ENCODE measurements around the gene TAS2R50. TPM values are rescaled to one million over a fixed set of nuclear protein-coding genes. Genes with fewer than 3 reads are reported as not detected.

Gene TAS2R50
- total RNA-seq, 4 donors from 2014 or later = 1.4 to 7.2 (median 3.0) TPM; not detected in 1

DNA sequence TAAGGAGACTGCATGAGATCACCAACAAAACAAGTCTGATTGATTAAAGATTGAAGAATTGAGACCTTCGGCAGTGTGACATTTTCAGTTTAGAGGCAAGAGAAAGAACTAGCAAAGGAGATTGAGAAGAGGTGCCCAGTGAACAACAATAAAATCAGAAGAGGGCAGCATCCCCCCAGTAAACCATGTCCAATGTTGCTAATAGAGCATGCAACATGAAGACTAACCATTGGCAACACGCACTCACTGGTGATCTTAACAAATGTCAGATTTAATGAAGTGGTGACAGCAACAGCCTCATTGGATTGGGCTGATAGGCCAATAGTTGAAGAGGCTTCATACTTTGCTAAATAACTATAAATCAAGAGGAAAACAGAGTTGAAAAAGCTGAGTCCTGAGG lies 26.9 kb downstream of the TAS2R50 start:
- Histone ChIP-seq H3K9me3 (peaks cover 0 to 16% (median 0%) of the 10 kb centered on the region in 3 donors), H3K4me1 (no peaks in the 10 kb centered on the region), H3K36me3 (peaks cover 0 to 5% of the 10 kb centered on the region in 2 donors), H3K4me3 (no peak overlapping the region), H3K27ac (no peak overlapping the region), H3K27me3 (no peaks in the 10 kb centered on the region)
- 78 to 100% methylated on average over 2 of the region's 2 CpGs for WGBS, 2 donors (ENCODE audit: low coverage in 1 of 2)
- ATAC-seq = no peak
- TF ChIP-seq EP300 (IDR thresholded peaks at IDR 0.05) = no peak
- no peak for TF ChIP-seq POLR2AphosphoS5 (IDR thresholded peaks at IDR 0.05)
- TF ChIP-seq POLR2A (IDR thresholded peaks at IDR 0.05) = no peak
- TF ChIP-seq CTCF (IDR thresholded peaks at IDR 0.05) = no peak

- Histone ChIP-seq H3K9me3 (peaks cover 0 to 16% (median 0%) of the 10 kb centered on the region in 3 donors), H3K4me3 (no peak overlapping the region), H3K27me3 (no peaks in the 10 kb centered on the region), H3K36me3 (peaks cover 0 to 5% of the 10 kb centered on the region in 2 donors), H3K4me1 (no peaks in the 10 kb centered on the region), H3K27ac (no peak overlapping the region)
- ATAC-seq = no peak
- TF ChIP-seq CTCF (IDR thresholded peaks at IDR 0.05) = no peak
Observed at GRCh38 chr12:10957741-10958140, 29.0 kb downstream of the TAS2R50 start.

DNA sequence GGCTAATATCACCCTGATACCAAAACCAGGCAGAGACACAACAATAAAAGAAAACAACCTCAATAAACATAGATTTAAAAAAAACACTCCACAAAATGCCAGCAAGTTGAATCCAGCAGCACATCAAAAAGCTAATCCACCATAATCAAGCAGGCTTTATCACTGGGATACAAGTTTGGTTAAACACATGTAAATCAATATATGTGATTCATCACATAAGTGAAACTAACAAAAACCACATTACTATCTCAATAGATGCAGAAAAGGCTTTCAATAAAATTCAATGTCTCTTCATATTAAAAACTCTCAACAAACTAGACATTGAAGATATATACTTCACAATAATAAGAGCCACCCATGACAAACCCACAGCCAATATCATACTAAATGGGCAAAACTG lies 30.6 kb downstream of the TAS2R50 start:
- H3K9me3 ChIP-seq = peaks cover 0 to 16% (median 0%) of the 10 kb centered on the region in 3 donors
- TF ChIP-seq EP300 (IDR thresholded peaks at IDR 0.05) (no peak), POLR2AphosphoS5 (IDR thresholded peaks at IDR 0.05) (no peak), CTCF (IDR thresholded peaks at IDR 0.05) (no peak)

DNA sequence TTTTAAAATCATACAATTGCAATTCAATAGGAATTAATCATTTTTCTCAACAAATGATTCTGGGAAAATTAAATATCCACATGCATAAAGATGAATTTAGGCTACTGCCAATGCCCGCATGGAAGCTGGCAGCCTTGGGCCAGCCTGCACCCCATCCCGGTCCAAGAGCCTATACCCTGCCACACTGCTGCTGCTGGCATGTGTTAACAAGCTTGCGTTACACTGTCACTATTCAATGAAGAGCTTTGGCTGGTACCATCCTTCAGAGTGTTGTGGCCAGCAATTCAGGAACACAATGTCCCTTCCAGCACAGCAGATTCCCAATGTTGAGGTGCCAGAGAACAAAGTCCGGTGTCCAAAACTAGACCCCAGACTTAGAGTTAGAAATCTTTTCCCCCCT lies 34.1 kb downstream of the TAS2R50 start:
- no peaks in the 10 kb centered on the region for H3K36me3 ChIP-seq
- no peak for ATAC-seq
- H3K4me3 ChIP-seq = no peak overlapping the region
- no peak overlapping the region for H3K27ac ChIP-seq
- H3K4me1 ChIP-seq = no peaks in the 10 kb centered on the region
- WGBS, 2 donors (ENCODE audit: low coverage in 1 of 2) = 67 to 89% methylated on average over 3 of the region's 4 CpGs
- TF ChIP-seq CTCF (IDR thresholded peaks at IDR 0.05) = no peak
- TF ChIP-seq POLR2A (IDR thresholded peaks at IDR 0.05) = no peak
- no peak for TF ChIP-seq EP300 (IDR thresholded peaks at IDR 0.05)
- TF ChIP-seq POLR2AphosphoS5 (IDR thresholded peaks at IDR 0.05) = no peak
- peaks cover 0 to 16% (median 0%) of the 10 kb centered on the region in 3 donors for H3K9me3 ChIP-seq
- no peaks in the 10 kb centered on the region for H3K27me3 ChIP-seq

More for the DNA sequence above, 30.6 kb downstream of the TAS2R50 start:
- no peak for ATAC-seq
- Histone ChIP-seq H3K36me3 (peaks cover 0 to 5% of the 10 kb centered on the region in 2 donors), H3K27ac (no peak overlapping the region), H3K4me1 (no peaks in the 10 kb centered on the region), H3K4me3 (no peak overlapping the region), H3K27me3 (no peaks in the 10 kb centered on the region)

- WGBS, 2 donors (ENCODE audit: low coverage in 1 of 2) = 96 to 100% methylated on average over 1 to 2 of the region's 2 CpGs
- no peaks in the 10 kb centered on the region for H3K36me3 ChIP-seq
- H3K27ac ChIP-seq = no peak overlapping the region
- no peaks in the 10 kb centered on the region for H3K9me3 ChIP-seq
- TF ChIP-seq EP300 (IDR thresholded peaks at IDR 0.05) = no peak
- no peak for TF ChIP-seq POLR2AphosphoS5 (IDR thresholded peaks at IDR 0.05)
- no peak for TF ChIP-seq CTCF (IDR thresholded peaks at IDR 0.05)
- TF ChIP-seq POLR2A (IDR thresholded peaks at IDR 0.05) = no peak
- H3K4me3 ChIP-seq = no peak overlapping the region
- no peaks in the 10 kb centered on the region for H3K4me1 ChIP-seq
- no peaks in the 10 kb centered on the region for H3K27me3 ChIP-seq
- no peak for ATAC-seq
Observed at GRCh38 chr12:10943167-10943566, 43.5 kb downstream of the TAS2R50 start.

Measured in gastroesophageal sphincter (tissue), 4 donors.